Germinal center (tissue), 1 donor: ENCODE measurements around the gene HSFY1.
"Not testable (repeated sequence)": the region's sequence is repeated elsewhere in the genome, so short reads cannot be mapped to it uniquely, and the experiment has no call there.

Experiments used
- DNase-seq: peaks from one replicate; pipeline ENCODE4 v3.0.0; 2012; ENCODE audit warnings: mixed read lengths, low spot score

The HSFY1 gene, protein sequence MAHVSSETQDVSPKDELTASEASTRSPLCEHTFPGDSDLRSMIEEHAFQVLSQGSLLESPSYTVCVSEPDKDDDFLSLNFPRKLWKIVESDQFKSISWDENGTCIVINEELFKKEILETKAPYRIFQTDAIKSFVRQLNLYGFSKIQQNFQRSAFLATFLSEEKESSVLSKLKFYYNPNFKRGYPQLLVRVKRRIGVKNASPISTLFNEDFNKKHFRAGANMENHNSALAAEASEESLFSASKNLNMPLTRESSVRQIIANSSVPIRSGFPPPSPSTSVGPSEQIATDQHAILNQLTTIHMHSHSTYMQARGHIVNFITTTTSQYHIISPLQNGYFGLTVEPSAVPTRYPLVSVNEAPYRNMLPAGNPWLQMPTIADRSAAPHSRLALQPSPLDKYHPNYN

DNA sequence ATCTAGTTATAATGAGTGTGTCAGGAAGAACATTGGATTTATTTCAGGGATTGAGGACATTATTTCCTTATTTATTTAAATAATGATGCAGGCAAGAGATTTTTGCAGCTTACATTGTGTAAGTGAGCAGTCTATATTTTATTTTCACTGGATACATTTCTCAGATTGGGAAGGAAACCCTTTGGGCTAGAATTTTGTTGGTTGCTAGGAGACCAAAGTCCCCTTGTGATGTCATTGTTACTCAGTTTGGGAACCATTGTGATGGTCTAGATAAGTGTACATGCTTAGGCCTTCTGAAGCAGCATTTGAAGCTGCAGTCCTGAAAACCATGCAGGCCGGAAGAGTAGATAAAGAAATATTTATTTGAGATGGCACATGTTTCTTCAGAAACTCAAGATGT is at the start of gene HSFY1:
TSS of gene HSFY1 (plus strand) at position 301 of the 400 bp plus-strand sequence. CDS start at position 369, 68 bp downstream.
- not testable (repeated sequence) for DNase-seq

DNA sequence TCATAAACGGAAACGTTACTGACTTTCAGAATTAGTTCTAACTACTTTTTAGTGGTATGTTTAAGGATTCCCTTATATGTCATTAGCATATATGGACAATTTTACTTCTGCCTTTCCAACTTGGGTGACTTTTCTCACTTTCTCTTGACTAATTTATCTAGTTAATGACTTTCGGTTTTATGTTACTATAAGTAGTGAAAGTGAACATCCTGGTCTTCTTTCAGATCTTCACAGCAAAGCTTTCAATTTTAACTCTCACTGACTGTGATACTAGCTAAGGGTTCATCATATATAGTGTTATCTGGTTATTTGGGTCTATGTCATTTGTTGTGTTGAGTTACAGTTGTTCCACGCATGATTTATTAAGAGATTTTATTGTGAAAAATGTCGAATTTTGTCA is 42.3 kb upstream of the HSFY1 start:
- DNase-seq = not testable (repeated sequence)

DNA sequence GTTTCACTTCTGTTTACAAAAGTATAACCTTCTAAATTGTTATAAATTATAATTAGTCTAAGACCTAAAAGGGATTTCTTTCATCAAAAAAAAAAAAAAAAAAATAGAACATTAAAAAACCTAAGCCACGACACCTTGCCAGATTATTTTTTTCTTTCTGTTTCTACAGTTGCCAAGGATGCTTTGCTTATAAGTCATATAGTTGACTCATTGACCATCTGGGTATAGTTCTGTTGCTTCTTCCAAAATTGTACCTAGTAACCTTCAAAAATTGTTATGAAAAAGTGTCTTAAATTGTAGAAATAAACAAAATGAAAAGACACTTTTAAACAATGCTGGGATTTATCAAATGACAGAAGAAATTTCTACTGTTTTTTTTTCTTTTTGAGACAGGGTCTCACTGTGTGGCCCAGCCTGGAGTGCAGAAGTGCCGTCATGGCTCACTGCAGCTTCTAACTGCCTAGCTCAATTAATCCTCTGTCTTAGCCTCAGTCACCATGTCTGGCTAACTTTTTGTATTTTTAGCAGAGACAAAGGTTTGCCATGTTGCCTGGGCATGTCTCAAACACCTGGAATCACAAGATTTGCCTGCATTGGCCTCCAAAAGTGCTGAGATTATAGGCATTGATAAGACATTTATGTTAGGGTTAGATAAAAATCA is 15.4 kb upstream of the HSFY1 start:
- DNase-seq = not testable (repeated sequence)

DNA sequence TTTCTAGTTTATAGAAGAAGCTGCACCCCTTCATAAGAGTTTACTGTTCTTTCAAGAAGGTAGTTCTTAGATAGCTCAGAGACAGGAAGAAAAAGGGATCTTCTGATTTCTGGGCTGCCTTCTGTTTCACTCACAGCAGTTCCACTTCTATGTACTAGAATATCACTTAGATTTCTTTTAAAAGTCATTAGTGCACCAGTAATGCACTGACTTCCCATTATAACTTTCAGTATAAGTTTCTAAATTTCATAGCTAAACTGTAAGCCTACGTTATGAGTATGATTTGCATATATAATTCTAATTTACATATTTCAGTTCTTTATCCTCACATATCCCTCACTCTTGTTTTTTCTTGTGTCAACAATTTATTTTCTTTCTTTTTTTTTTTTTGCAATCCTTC is 7.6 kb upstream of the HSFY1 start:
- not testable (repeated sequence) for DNase-seq

DNA sequence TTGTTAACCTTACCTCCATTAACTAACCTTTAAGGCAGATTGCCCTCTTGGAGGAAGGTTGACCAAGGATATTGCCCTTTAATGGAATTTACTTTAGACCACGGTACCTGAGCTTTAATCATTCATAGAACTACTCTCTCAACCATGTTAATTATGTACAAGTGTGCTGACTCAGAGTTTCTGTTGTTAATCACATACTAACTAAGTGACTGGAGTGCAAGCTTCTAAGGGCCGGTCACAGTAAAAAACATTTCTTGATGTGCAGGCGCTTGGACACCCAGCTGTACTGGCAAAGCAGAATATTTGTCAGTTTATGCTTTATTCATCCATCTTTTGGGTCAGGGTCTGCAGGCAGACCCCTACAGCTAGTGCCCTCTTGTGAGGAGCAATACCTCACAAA is 6.6 kb downstream of the HSFY1 start:
- not testable (repeated sequence) for DNase-seq

DNA sequence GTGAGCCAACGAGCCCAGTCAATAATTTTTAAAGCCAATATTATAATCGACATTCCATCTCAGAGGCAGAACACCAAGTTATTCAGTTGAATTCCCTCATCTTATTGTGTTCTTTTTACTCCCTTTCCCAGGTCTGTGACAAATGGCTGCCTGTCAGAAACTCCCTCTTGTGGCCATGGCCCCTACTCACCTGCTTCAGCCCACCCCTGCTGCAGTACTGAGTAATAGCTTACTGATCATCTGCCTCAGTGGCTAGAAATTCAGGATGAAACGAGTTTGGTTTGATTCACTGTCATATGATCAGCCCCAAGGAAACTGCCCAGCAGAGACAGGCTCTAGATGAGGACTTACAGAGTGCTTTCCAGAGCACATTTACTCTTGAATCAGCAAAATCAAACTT is 19.4 kb downstream of the HSFY1 start:
- not testable (repeated sequence) for DNase-seq
